Endothelial cell of umbilical vein (primary cell): Measurements from ENCODE around the gene LGALSL. TPM values are rescaled to one million over a fixed set of nuclear protein-coding genes. Genes with fewer than 3 reads are reported as not detected.

ENCODE experiments used
- BruUV-seq: library from RNA; stranded (reverse); fragments of 400-500 nt; replicated peaks from 2 replicates; lab custom pipeline; 2021; lab: Mats Ljungman, UMichigan
- CTCF ChIA-PET: fragments of 300-600, 350-600 bp; sonication (Branson Sonifier 250); formaldehyde crosslinking; loops from one replicate; lab custom pipeline; 2021; ENCODE audit warnings: antibody characterized with exemption, inconsistent platforms; lab: Charles Lee
- POLR2A ChIA-PET: fragments of 300-600, 350-600 bp; sonication (Branson Sonifier 250); formaldehyde crosslinking; loops from one replicate; lab custom pipeline; 2021; ENCODE audit warnings: antibody characterized with exemption, inconsistent platforms; lab: Charles Lee
- DNase-seq: peaks from one replicate; pipeline ENCODE4 v3.0.0-alpha.2; 2011; ENCODE audit warnings: low read depth, low spot score
- FAIRE-seq: peaks from 2 replicates; lab custom pipeline; 2011; peaks lifted over from hg19 to GRCh38; lab: Jason Lieb, UNC
- H2AFZ ChIP-seq: 2 replicates; pipeline ENCODE4 v1.6.0; 2012; ENCODE audit warnings: low read depth, low read length, control low read depth, inconsistent platforms
- H3K27ac ChIP-seq: 2 replicates; pipeline ENCODE4 v1.5.1; 2011; ENCODE audit warnings: low read depth, mild to moderate bottlenecking, control low read depth, low read length, moderate library complexity; ENCODE audit not compliant: insufficient read depth
- H3K27me3 ChIP-seq, 2 experiments: 2 replicates each; pipeline versions ENCODE4 v1.6.0 to v1.6.1; 2011; ENCODE audit warnings: low read length in 2 of 2, mixed read lengths in 1 of 2; ENCODE audit not compliant: control insufficient read depth in 2 of 2, insufficient read depth in 2 of 2
- H3K36me3 ChIP-seq, 2 experiments: 2 replicates in 1 of 2; 3 replicates in 1 of 2; pipeline ENCODE4 v1.5.1; 2011; ENCODE audit warnings: low read length in 2 of 2, mild to moderate bottlenecking in 1 of 2, moderate library complexity in 1 of 2; ENCODE audit not compliant: control insufficient read depth in 2 of 2, insufficient read depth in 2 of 2; ENCODE audit errors: extremely low read depth in 1 of 2
- H3K4me1 ChIP-seq: 3 replicates; pipeline ENCODE4 v1.5.1; 2011; ENCODE audit warnings: mild to moderate bottlenecking, low read length; ENCODE audit not compliant: control insufficient read depth, insufficient read depth; ENCODE audit errors: extremely low read depth
- H3K4me2 ChIP-seq: 2 replicates; pipeline ENCODE4 v1.6.1; 2011; ENCODE audit warnings: low read length, control low read depth, mixed read lengths; ENCODE audit not compliant: insufficient read depth
- H3K4me3 ChIP-seq, 3 experiments: fragments of 200-600 bp in 1 of 3; sonication (generic), shearing (Covaris generic) in 1 of 3; replicated peaks in 1 of 3; 2 replicates each; pipeline ENCODE4 v1.5.1; 2011 to 2016; ENCODE audit warnings: control low read depth in 3 of 3, low read length in 3 of 3, mild to moderate bottlenecking in 2 of 3, inconsistent platforms in 1 of 3, low read depth in 1 of 3, moderate library complexity in 1 of 3; ENCODE audit not compliant: insufficient read depth in 1 of 3
- H3K79me2 ChIP-seq: 2 replicates; pipeline ENCODE4 v1.6.0; 2012; ENCODE audit warnings: low read length, inconsistent platforms; ENCODE audit not compliant: control insufficient read depth, insufficient read depth
- H3K9ac ChIP-seq: replicated peaks from 2 replicates; pipeline ENCODE3; 2011; ENCODE audit warnings: low read length, control low read depth; ENCODE audit not compliant: insufficient read depth; ENCODE audit errors: extremely low read depth
- H3K9me1 ChIP-seq: replicated peaks from 3 replicates; pipeline ENCODE4 v1.6.0; 2011; ENCODE audit warnings: mild to moderate bottlenecking, low read length; ENCODE audit not compliant: control insufficient read depth, insufficient read depth; ENCODE audit errors: extremely low read depth
- H3K9me3 ChIP-seq: replicated peaks from 2 replicates; pipeline ENCODE4 v1.5.1; 2012; ENCODE audit warnings: low read length, inconsistent platforms; ENCODE audit not compliant: control insufficient read depth, insufficient read depth
- H4K20me1 ChIP-seq: replicated peaks from 2 replicates; pipeline ENCODE3; 2011; ENCODE audit warnings: mild to moderate bottlenecking, low read length; ENCODE audit not compliant: control insufficient read depth, insufficient read depth; ENCODE audit errors: extremely low read depth
- EZH2 ChIP-seq: IDR thresholded peaks from 2 replicates; pipeline ENCODE4 v1.6.1; 2012; ENCODE audit warnings: borderline replicate concordance, low read depth, mild to moderate bottlenecking, moderate library complexity, low read length, inconsistent platforms; ENCODE audit not compliant: severe bottlenecking
- FOS ChIP-seq: IDR thresholded peaks from 2 replicates; pipeline ENCODE4 v1.6.1; 2011; ENCODE audit warnings: mild to moderate bottlenecking, low read length, moderate library complexity, borderline replicate concordance; ENCODE audit not compliant: insufficient read depth
- GATA2 ChIP-seq: IDR thresholded peaks from 2 replicates; pipeline ENCODE4 v1.7.0; 2011; ENCODE audit warnings: low read depth, mild to moderate bottlenecking, moderate library complexity, mixed read lengths, low read length; ENCODE audit not compliant: insufficient read length, insufficient read depth
- JUN ChIP-seq: IDR thresholded peaks from 2 replicates; pipeline ENCODE4 v1.6.1; 2011; ENCODE audit warnings: borderline replicate concordance, low read depth; ENCODE audit not compliant: insufficient read length, insufficient read depth
- MAX ChIP-seq: IDR thresholded peaks from 2 replicates; pipeline ENCODE4 v1.6.1; 2011; ENCODE audit not compliant: insufficient read depth, insufficient read length
- MYC ChIP-seq: IDR thresholded peaks from one replicate; pipeline ENCODE4 v1.6.1; 2011; ENCODE audit warnings: mild to moderate bottlenecking, low read depth, low read length
- POLR2A ChIP-seq: IDR thresholded peaks from 2 replicates; pipeline ENCODE4 v1.6.1; 2012; ENCODE audit warnings: low read depth, mild to moderate bottlenecking, control low read depth, low read length
- POLR2AphosphoS5 ChIP-seq: IDR thresholded peaks from 2 replicates; pipeline ENCODE4 v1.6.1; 2012; ENCODE audit warnings: low read depth, mild to moderate bottlenecking, control low read depth, low read length, moderate library complexity; ENCODE audit not compliant: insufficient read depth
- dilution Hi-C: fragments of 300-500 bp; cut with MboI; formaldehyde crosslinking; loops from one replicate; pipeline ENCODE4 v1.15.0; 2019; ENCODE audit warnings: low sequenced_read_pairs; ENCODE audit not compliant: extremely low pct_ligation_motif_present
- intact Hi-C: fragments of 100-400 bp; cut with micrococcal nuclease; formaldehyde crosslinking; loops from one replicate; pipeline ENCODE4 v1.10.0; 2022
- polyA plus RNA-seq, 4 experiments: library from polyadenylated mRNA; depleted of rRNA in 3 of 4; stranded (reverse) in 3 of 4; unstranded in 1 of 4; fragments of >200 nt; gene quantifications; 2 replicates each; pipeline versions ENCODE4 v1.2.1 to v1.2.3, GENCODE V29; 2011 to 2012; ENCODE audit warnings: missing spikeins in 1 of 4
- total RNA-seq: library from RNA; stranded (reverse); gene quantifications from 2 replicates; pipeline ENCODE4 v1.2.3, GENCODE V29; 2021
- TF ChIP-seq, protein P1 (sequence below), 2 donors: IDR thresholded peaks; 1 replicate in 1 of 2; 2 replicates in 1 of 2; pipeline ENCODE4 v1.5.1; 2011; ENCODE audit warnings: low read length in 2 of 2, mild to moderate bottlenecking in 2 of 2, moderate library complexity in 2 of 2, control low read depth in 1 of 2, inconsistent platforms in 1 of 2, low read depth in 1 of 2; ENCODE audit not compliant: insufficient read depth in 1 of 2; ENCODE audit errors: extremely low read depth in 1 of 2

The LGALSL gene
- total and polyA plus RNA-seq, 2 donors (not counting 3 experiments of a cell fraction or from before 2014, with no cell fraction given): 2.3 to 2.6 TPM

DNA sequence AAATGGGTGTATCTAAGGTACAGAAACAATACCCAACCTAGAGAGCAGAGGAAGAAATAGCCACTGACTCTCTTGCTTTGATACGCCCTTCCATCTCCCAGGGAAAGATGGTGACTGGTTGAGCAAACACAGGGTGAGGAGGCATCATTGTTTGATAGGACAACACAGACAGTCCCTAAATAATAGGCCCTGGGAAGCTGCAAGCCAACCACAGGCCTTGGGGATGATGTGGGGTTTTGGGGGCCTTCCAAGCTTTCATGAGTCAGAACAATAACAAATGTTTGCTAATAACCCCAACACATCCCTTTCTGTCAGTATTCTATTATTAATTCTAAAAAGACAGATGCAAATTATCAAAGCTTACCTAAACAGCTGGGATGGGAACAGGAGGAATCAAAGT is 9.8 kb downstream of the LGALSL start:
- no peak overlapping the region for H3K4me3 ChIP-seq
- no peaks in the 10 kb centered on the region for H3K4me1 ChIP-seq
- TF ChIP-seq, protein P1, sequence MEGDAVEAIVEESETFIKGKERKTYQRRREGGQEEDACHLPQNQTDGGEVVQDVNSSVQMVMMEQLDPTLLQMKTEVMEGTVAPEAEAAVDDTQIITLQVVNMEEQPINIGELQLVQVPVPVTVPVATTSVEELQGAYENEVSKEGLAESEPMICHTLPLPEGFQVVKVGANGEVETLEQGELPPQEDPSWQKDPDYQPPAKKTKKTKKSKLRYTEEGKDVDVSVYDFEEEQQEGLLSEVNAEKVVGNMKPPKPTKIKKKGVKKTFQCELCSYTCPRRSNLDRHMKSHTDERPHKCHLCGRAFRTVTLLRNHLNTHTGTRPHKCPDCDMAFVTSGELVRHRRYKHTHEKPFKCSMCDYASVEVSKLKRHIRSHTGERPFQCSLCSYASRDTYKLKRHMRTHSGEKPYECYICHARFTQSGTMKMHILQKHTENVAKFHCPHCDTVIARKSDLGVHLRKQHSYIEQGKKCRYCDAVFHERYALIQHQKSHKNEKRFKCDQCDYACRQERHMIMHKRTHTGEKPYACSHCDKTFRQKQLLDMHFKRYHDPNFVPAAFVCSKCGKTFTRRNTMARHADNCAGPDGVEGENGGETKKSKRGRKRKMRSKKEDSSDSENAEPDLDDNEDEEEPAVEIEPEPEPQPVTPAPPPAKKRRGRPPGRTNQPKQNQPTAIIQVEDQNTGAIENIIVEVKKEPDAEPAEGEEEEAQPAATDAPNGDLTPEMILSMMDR (IDR thresholded peaks at IDR 0.05; ENCODE audit: extremely low read depth in 1 of 2, insufficient read depth in 1 of 2, low read depth in 1 of 2, low read length in 2 of 2): no peak
- TF ChIP-seq GATA2 (no peak), MAX (no peak), POLR2A (no peak), POLR2AphosphoS5 (no peak), MYC (no peak), FOS (no peak), EZH2 (no peak), JUN (no peak)
- no peak overlapping the region for H3K4me2 ChIP-seq
- no TSS peak for BruUV-seq
- DNase-seq (no peak), FAIRE-seq (no peak)
- H2AFZ ChIP-seq: no peak overlapping the region
- POLR2A ChIA-PET: no interaction called here
- H3K79me2 ChIP-seq: no peaks in the 10 kb centered on the region
- CTCF ChIA-PET: interaction anchor here (1.2 kb wide), 1 partner anchor 24 kb away, joined by 4 read pairs; no protein-coding TSS in a partner anchor
- no peaks in the 10 kb centered on the region for H3K9me1 ChIP-seq
- H4K20me1 ChIP-seq: no peaks in the 10 kb centered on the region
- dilution Hi-C loops: no loop called here
- no peak overlapping the region for H3K27ac ChIP-seq
- no peaks in the 10 kb centered on the region for H3K36me3 ChIP-seq
- no peak overlapping the region for H3K9ac ChIP-seq
- intact Hi-C loops: no loop called here
- H3K9me3 ChIP-seq: no peaks in the 10 kb centered on the region
- H3K27me3 ChIP-seq: peaks cover 0 to 4% of the 10 kb centered on the region in 2 experiments
